ENCODE data around the gene ANKS1A.

DNA sequence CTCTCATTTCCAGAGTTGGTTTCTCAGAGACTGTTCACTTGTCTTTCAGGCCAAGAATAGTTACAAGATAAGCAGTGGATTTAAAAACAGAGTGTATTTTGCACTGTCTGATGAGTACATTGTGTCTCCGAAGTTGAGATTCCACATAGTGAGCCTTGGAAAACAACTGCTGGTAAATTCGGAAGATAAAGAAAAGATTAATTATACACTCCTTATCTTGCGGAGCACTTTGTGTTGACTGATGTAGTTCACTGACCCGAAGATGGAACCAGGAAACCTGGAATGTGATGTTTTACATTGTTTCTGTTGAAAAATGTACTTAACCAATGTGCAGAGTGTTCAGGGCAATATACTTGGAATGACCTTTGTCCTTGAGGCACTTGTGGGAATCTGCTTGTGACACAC lies 51.0 kb downstream of the ANKS1A start:
- TF ChIP-seq, protein P1, sequence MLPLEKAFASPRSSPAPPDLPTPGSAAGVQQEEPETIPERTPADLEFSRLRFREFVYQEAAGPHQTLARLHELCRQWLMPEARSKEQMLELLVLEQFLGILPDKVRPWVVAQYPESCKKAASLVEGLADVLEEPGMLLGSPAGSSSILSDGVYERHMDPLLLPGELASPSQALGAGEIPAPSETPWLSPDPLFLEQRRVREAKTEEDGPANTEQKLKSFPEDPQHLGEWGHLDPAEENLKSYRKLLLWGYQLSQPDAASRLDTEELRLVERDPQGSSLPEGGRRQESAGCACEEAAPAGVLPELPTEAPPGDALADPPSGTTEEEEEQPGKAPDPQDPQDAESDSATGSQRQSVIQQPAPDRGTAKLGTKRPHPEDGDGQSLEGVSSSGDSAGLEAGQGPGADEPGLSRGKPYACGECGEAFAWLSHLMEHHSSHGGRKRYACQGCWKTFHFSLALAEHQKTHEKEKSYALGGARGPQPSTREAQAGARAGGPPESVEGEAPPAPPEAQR (CRISPR knock-in tag; IDR thresholded peaks at IDR 0.05), result no peak
- TF ChIP-seq, protein P2, sequence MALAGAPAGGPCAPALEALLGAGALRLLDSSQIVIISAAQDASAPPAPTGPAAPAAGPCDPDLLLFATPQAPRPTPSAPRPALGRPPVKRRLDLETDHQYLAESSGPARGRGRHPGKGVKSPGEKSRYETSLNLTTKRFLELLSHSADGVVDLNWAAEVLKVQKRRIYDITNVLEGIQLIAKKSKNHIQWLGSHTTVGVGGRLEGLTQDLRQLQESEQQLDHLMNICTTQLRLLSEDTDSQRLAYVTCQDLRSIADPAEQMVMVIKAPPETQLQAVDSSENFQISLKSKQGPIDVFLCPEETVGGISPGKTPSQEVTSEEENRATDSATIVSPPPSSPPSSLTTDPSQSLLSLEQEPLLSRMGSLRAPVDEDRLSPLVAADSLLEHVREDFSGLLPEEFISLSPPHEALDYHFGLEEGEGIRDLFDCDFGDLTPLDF (CRISPR knock-in tag; IDR thresholded peaks at IDR 0.05), result no peak
- TF ChIP-seq, protein P3, sequence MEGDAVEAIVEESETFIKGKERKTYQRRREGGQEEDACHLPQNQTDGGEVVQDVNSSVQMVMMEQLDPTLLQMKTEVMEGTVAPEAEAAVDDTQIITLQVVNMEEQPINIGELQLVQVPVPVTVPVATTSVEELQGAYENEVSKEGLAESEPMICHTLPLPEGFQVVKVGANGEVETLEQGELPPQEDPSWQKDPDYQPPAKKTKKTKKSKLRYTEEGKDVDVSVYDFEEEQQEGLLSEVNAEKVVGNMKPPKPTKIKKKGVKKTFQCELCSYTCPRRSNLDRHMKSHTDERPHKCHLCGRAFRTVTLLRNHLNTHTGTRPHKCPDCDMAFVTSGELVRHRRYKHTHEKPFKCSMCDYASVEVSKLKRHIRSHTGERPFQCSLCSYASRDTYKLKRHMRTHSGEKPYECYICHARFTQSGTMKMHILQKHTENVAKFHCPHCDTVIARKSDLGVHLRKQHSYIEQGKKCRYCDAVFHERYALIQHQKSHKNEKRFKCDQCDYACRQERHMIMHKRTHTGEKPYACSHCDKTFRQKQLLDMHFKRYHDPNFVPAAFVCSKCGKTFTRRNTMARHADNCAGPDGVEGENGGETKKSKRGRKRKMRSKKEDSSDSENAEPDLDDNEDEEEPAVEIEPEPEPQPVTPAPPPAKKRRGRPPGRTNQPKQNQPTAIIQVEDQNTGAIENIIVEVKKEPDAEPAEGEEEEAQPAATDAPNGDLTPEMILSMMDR (IDR thresholded peaks at IDR 0.05), result no peak
- TF ChIP-seq, protein P4, sequence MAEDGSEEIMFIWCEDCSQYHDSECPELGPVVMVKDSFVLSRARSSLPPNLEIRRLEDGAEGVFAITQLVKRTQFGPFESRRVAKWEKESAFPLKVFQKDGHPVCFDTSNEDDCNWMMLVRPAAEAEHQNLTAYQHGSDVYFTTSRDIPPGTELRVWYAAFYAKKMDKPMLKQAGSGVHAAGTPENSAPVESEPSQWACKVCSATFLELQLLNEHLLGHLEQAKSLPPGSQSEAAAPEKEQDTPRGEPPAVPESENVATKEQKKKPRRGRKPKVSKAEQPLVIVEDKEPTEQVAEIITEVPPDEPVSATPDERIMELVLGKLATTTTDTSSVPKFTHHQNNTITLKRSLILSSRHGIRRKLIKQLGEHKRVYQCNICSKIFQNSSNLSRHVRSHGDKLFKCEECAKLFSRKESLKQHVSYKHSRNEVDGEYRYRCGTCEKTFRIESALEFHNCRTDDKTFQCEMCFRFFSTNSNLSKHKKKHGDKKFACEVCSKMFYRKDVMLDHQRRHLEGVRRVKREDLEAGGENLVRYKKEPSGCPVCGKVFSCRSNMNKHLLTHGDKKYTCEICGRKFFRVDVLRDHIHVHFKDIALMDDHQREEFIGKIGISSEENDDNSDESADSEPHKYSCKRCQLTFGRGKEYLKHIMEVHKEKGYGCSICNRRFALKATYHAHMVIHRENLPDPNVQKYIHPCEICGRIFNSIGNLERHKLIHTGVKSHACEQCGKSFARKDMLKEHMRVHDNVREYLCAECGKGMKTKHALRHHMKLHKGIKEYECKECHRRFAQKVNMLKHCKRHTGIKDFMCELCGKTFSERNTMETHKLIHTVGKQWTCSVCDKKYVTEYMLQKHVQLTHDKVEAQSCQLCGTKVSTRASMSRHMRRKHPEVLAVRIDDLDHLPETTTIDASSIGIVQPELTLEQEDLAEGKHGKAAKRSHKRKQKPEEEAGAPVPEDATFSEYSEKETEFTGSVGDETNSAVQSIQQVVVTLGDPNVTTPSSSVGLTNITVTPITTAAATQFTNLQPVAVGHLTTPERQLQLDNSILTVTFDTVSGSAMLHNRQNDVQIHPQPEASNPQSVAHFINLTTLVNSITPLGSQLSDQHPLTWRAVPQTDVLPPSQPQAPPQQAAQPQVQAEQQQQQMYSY (CRISPR knock-in tag; IDR thresholded peaks at IDR 0.05), result no peak
- TF ChIP-seq SP1 (CRISPR knock-in tag; conservative IDR thresholded peaks at IDR 0.05) (no peak), ESRRA (CRISPR knock-in tag; IDR thresholded peaks at IDR 0.05; ENCODE audit: borderline replicate concordance) (no peak)
- TF ChIP-seq, protein P5, sequence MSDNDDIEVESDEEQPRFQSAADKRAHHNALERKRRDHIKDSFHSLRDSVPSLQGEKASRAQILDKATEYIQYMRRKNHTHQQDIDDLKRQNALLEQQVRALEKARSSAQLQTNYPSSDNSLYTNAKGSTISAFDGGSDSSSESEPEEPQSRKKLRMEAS (CRISPR knock-in tag; IDR thresholded peaks at IDR 0.05), result no peak
- TF ChIP-seq, protein P6, sequence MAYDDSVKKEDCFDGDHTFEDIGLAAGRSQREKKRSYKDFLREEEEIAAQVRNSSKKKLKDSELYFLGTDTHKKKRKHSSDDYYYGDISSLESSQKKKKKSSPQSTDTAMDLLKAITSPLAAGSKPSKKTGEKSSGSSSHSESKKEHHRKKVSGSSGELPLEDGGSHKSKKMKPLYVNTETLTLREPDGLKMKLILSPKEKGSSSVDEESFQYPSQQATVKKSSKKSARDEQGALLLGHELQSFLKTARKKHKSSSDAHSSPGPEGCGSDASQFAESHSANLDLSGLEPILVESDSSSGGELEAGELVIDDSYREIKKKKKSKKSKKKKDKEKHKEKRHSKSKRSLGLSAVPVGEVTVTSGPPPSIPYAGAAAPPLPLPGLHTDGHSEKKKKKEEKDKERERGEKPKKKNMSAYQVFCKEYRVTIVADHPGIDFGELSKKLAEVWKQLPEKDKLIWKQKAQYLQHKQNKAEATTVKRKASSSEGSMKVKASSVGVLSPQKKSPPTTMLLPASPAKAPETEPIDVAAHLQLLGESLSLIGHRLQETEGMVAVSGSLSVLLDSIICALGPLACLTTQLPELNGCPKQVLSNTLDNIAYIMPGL (CRISPR knock-in tag; IDR thresholded peaks at IDR 0.05), result no peak

Measured in WTC11 (cell line).